RWPE2 (cell line): ENCODE data around the gene PHKA1.

Experiments
- ATAC-seq: fragments of 200-7000 bp; cut with Tn5 transposase; 3 replicates; pipeline ENCODE4 v1.9.1; 2021; ENCODE audit warnings: low read depth
- DNase-seq: peaks from one replicate; pipeline ENCODE4 v3.0.0-alpha.2; 2020; ENCODE audit warnings: low spot score
- H3K27ac ChIP-seq: fragments of 450-650 bp; 2 replicates; pipeline ENCODE4 v1.5.1; 2017; ENCODE audit warnings: mild to moderate bottlenecking; ENCODE audit not compliant: poor library complexity, severe bottlenecking
- H3K27me3 ChIP-seq: fragments of 250-450 bp; sonication (Bioruptor Pico); 2 replicates; pipeline ENCODE4 v1.5.1; 2021; ENCODE audit warnings: mild to moderate bottlenecking, moderate library complexity; ENCODE audit not compliant: insufficient read depth, poor library complexity, severe bottlenecking
- H3K36me3 ChIP-seq: fragments of 250-450 bp; sonication (Bioruptor Pico); 2 replicates; pipeline ENCODE4 v1.5.1; 2020; ENCODE audit warnings: low read depth, mild to moderate bottlenecking, moderate library complexity
- H3K4me1 ChIP-seq: fragments of 250-450 bp; sonication (Bioruptor Pico); 2 replicates; pipeline ENCODE4 v1.5.1; 2021; ENCODE audit warnings: mild to moderate bottlenecking, moderate library complexity; ENCODE audit not compliant: insufficient read depth, poor library complexity, severe bottlenecking
- H3K4me3 ChIP-seq: fragments of 250-450 bp; sonication (Bioruptor Pico); 2 replicates; pipeline ENCODE4 v1.5.1; 2021; ENCODE audit warnings: mild to moderate bottlenecking, moderate library complexity; ENCODE audit not compliant: severe bottlenecking
- H3K9me3 ChIP-seq: fragments of 250-450 bp; sonication (Bioruptor Pico); 2 replicates; pipeline ENCODE4 v1.5.1; 2021; ENCODE audit warnings: mild to moderate bottlenecking, moderate library complexity; ENCODE audit not compliant: severe bottlenecking
- CTCF ChIP-seq: fragments of 450-650 bp; IDR thresholded peaks from one replicate; pipeline ENCODE4 v1.5.1; 2017; ENCODE audit warnings: mild to moderate bottlenecking, moderate library complexity; ENCODE audit not compliant: poor library complexity, severe bottlenecking

The PHKA1 gene

GRCh38 chrX:72576141-72576894, 137.8 kb downstream of the PHKA1 start:
- DNase-seq (no peak), ATAC-seq (0 out of 3 replicates have a peak, but pooled peaks have one; percentile 35)
- no peak overlapping the region for H3K4me3 ChIP-seq
- no peak overlapping the region for H3K27ac ChIP-seq
- no peaks in the 10 kb centered on the region for H3K27me3 ChIP-seq
- no peak for TF ChIP-seq CTCF
- H3K36me3 ChIP-seq = no peaks in the 10 kb centered on the region
- H3K4me1 ChIP-seq = no peaks in the 10 kb centered on the region
- H3K9me3 ChIP-seq = no peaks in the 10 kb centered on the region

GRCh38 chrX:72573158-72573511, 141.0 kb downstream of the PHKA1 start:
- Histone ChIP-seq H3K4me1 (no peaks in the 10 kb centered on the region), H3K36me3 (peaks cover 8% of the 10 kb centered on the region; the same call in 1 of the 2 replicates), H3K27me3 (no peaks in the 10 kb centered on the region), H3K9me3 (no peaks in the 10 kb centered on the region), H3K27ac (peak overlapping the region; percentile 37), H3K4me3 (peak overlapping the region; percentile 66)
- ATAC-seq (no peak), DNase-seq (no peak)
- TF ChIP-seq CTCF = peak; percentile 17

GRCh38 chrX:72572248-72573157, 141.6 kb downstream of the PHKA1 start, which contains the start of gene HDAC8:
Gene HDAC8 (minus strand): TSS chrX:72572843. CDS start chrX:72572761, 82 bp downstream.
- H3K9me3 ChIP-seq = no peaks in the 10 kb centered on the region

GRCh38 chrX:72569786-72570185, 144.3 kb downstream of the PHKA1 start:
- no peaks in the 10 kb centered on the region for H3K9me3 ChIP-seq

More at GRCh38 chrX:72572248-72573157, 141.6 kb downstream of the PHKA1 start, which contains the start of gene HDAC8:
- no peaks in the 10 kb centered on the region for H3K4me1 ChIP-seq
- peak within 1 kb of the TSS; percentile 66 for H3K4me3 ChIP-seq
- peak; percentile 68 for DNase-seq
- TF ChIP-seq CTCF = no peak
- peak; percentile 85 for ATAC-seq
- H3K27me3 ChIP-seq = no peaks in the 10 kb centered on the region
- peak within 1 kb of the TSS; percentile 37 for H3K27ac ChIP-seq
- H3K36me3 ChIP-seq = peaks cover 8% of the 10 kb centered on the region

More at GRCh38 chrX:72569786-72570185, 144.3 kb downstream of the PHKA1 start:
- Histone ChIP-seq H3K36me3 (peaks cover 17% of the 10 kb centered on the region), H3K27ac (no peak overlapping the region), H3K27me3 (no peaks in the 10 kb centered on the region), H3K4me3 (no peak overlapping the region), H3K4me1 (no peaks in the 10 kb centered on the region)
- DNase-seq (no peak), ATAC-seq (no peak)
- TF ChIP-seq CTCF = peak; percentile 15
